ENCODE data around the gene CA11.
A peak's percentile ranks its signal among the peaks of the same experiment; 100 is the strongest.
"Not testable (repeated sequence)": the region's sequence is repeated elsewhere in the genome, so short reads cannot be mapped to it uniquely, and the experiment has no call there.

CA11 gene
- long read RNA-seq, partial matches to known transcripts: 0 of 1 reads
- long read RNA-seq, other reads (novel, unspliced or antisense): 0 of 1 reads

DNA sequence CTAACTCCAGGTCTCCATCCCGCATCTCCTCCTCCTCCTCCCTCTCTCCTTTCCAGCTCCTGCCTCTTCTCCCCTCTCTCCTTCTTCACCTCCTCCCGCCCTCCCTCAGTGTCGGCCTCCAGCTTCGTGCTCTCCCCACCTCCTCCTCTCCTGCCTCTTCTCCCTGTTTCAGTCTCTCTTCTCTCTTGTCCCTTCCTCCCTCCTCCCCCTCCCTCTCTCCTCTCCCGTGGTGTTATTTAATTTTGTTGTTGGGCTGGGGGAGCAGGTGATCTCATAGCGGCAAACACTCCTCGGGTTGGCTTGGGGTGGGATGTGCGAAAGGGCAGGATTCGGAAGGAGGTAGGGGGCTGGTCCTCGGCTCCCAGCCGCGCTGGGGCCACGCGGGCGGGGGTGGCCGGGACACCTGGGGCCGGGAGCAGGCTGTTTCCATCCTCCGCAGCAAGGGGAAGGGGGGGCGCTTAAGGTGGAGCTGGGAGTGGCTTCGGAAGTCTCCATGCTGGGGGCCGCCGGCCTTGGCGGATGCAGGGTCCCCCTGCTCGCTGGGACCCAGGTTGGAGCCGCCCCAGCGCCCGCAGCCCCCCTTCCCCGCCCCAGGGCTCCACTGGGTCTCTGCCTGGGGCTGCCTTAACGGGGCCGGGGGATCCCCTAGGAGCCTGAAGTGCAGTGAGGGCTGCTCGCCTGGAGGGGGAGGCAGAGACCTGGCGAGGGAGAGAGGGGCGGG lies at the start of gene CA11:
TSS of gene CA11 (minus strand) at position 187 of the 721 bp plus-strand sequence. CDS start 555 bp downstream, outside the sequence.
- H3K27ac ChIP-seq (replicated peaks): no peak within 1 kb of the TSS
- H3K27me3 ChIP-seq (ENCODE audit: insufficient read depth, poor library complexity, severe bottlenecking): no peaks in the 10 kb centered on the region
- TF ChIP-seq REST (IDR thresholded peaks at IDR 0.05; ENCODE audit: insufficient replicate concordance, low read depth): no peak
- TF ChIP-seq, protein P1, sequence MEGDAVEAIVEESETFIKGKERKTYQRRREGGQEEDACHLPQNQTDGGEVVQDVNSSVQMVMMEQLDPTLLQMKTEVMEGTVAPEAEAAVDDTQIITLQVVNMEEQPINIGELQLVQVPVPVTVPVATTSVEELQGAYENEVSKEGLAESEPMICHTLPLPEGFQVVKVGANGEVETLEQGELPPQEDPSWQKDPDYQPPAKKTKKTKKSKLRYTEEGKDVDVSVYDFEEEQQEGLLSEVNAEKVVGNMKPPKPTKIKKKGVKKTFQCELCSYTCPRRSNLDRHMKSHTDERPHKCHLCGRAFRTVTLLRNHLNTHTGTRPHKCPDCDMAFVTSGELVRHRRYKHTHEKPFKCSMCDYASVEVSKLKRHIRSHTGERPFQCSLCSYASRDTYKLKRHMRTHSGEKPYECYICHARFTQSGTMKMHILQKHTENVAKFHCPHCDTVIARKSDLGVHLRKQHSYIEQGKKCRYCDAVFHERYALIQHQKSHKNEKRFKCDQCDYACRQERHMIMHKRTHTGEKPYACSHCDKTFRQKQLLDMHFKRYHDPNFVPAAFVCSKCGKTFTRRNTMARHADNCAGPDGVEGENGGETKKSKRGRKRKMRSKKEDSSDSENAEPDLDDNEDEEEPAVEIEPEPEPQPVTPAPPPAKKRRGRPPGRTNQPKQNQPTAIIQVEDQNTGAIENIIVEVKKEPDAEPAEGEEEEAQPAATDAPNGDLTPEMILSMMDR (IDR thresholded peaks at IDR 0.05; ENCODE audit: insufficient read depth, low read length): peak; percentile 52
- H3K4me3 ChIP-seq (replicated peaks; ENCODE audit: insufficient read depth, low read length): peak within 1 kb of the TSS; percentile 43
- peak in 1 of 2 experiments; percentile 86 for DNase-seq (ENCODE audit: low read depth in 1 of 2, low spot score in 1 of 2)

DNA sequence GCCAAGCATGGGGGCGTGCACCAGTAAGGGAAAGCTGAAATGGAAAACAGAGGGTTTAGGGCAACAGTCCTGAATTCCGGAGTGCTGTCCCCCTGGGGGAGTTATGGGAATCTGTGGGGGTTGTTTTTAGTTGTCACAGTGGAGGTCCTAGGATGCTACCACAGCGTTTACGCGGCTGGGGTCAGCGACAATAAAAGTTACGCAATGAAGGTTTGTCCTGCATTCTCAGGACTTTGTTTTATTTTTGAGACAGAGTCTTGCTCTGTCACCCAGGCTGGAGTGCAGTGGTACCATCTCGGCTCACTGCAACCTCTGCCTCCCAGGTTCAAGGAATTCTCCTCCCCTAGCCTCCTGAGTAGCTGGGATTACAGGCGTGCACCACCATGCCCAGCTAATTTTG lies 47.6 kb upstream of the CA11 start:
- H3K4me3 ChIP-seq (replicated peaks; ENCODE audit: insufficient read depth, low read length); H3K27ac ChIP-seq (replicated peaks); DNase-seq (ENCODE audit: low read depth in 1 of 2, low spot score in 1 of 2): not testable (repeated sequence)
- H3K27me3 ChIP-seq (ENCODE audit: insufficient read depth, poor library complexity, severe bottlenecking): peaks cover 12% of the 10 kb centered on the region

DNA sequence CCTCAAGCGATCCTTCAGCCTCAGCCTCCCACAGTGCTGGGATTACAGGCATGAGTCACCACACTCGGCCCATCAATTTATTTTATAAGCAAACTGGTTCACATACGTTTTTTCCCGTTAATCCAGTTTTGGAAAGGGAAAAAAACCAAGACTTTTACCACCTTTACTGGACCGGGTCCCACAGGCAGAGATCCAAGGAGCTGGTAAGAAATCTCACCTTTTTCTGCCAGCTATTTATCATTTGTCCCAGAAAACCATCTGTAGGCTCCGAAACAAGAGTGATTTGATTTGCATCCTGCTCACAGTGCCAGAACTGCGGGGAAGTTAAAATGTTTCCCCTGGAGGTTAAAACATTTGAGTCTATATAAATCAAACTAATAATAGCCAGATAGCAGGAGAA lies 43.5 kb upstream of the CA11 start:
- Histone ChIP-seq H3K27me3 (ENCODE audit: insufficient read depth, poor library complexity, severe bottlenecking) (no peaks in the 10 kb centered on the region), H3K4me3 (replicated peaks; ENCODE audit: insufficient read depth, low read length) (no peak overlapping the region), H3K27ac (replicated peaks) (no peak overlapping the region)
- DNase-seq (ENCODE audit: low read depth in 1 of 2, low spot score in 1 of 2): no peak
- TF ChIP-seq SPI1 (IDR thresholded peaks at IDR 0.05; ENCODE audit: borderline replicate concordance, low read depth) (no peak), POLR2AphosphoS5 (IDR thresholded peaks at IDR 0.05; ENCODE audit: low read depth) (no peak), REST (IDR thresholded peaks at IDR 0.05; ENCODE audit: insufficient replicate concordance, low read depth) (no peak), GABPA (IDR thresholded peaks at IDR 0.05; ENCODE audit: low read depth) (no peak)
- TF ChIP-seq, protein P1 (IDR thresholded peaks at IDR 0.05; ENCODE audit: insufficient read depth, low read length): no peak

DNA sequence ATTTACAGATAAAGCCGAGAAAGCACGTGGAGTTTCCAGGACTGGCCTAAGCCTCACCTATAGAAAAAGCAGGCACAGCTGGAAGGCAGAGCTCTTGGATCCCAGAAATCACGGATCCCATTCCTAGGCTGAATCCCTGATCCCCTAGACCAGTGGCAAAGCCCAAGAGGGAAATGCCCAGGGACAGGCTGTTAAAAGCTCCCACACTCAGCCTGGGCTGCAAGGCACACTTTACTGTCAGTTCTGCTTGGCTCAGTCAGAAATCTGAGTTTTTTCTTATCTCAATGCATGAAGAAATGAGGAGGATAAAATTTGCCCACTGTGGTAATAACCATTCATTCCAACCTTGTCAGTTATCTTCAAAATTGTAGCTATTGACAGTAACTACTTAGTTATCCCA lies 41.8 kb upstream of the CA11 start:
- H3K4me3 ChIP-seq (replicated peaks; ENCODE audit: insufficient read depth, low read length): no peak overlapping the region
- DNase-seq (ENCODE audit: low read depth in 1 of 2, low spot score in 1 of 2): no peak
- H3K27ac ChIP-seq (replicated peaks): no peak overlapping the region
- TF ChIP-seq SPI1 (IDR thresholded peaks at IDR 0.05; ENCODE audit: borderline replicate concordance, low read depth) (no peak), REST (IDR thresholded peaks at IDR 0.05; ENCODE audit: insufficient replicate concordance, low read depth) (no peak)
- no peaks in the 10 kb centered on the region for H3K27me3 ChIP-seq (ENCODE audit: insufficient read depth, poor library complexity, severe bottlenecking)

GRCh38 chr19:48686637-48687036 lies 40.6 kb upstream of the CA11 start:
- not testable (repeated sequence) for H3K27ac ChIP-seq (replicated peaks); H3K4me3 ChIP-seq (replicated peaks; ENCODE audit: insufficient read depth, low read length); H3K27me3 ChIP-seq (ENCODE audit: insufficient read depth, poor library complexity, severe bottlenecking); DNase-seq (ENCODE audit: low read depth in 1 of 2, low spot score in 1 of 2)
